ENCODE results near the gene MGA.
"Not testable (repeated sequence)": the region's sequence is repeated elsewhere in the genome, so short reads cannot be mapped to it uniquely, and the experiment has no call there.

MGA gene

GRCh38 chr15:41703120-41703519 is 42.9 kb downstream of the MGA start:
- H3K27me3 ChIP-seq (ENCODE audit: control insufficient read depth, insufficient read depth, low read length, poor library complexity, severe bottlenecking), result no peaks in the 10 kb centered on the region
- H3K36me3 ChIP-seq (ENCODE audit: control insufficient read depth, insufficient read depth, low read length), result peaks cover 6% of the 10 kb centered on the region

GRCh38 chr15:41713047-41713446 is 52.8 kb downstream of the MGA start:
- H3K36me3 ChIP-seq (ENCODE audit: control insufficient read depth, insufficient read depth, low read length), result peaks cover 23% of the 10 kb centered on the region
- WGBS, 2 experiments, result 91 to 97% methylated on average over 6 of the region's 6 CpGs
- H3K4me1 ChIP-seq (ENCODE audit: control insufficient read depth, insufficient read depth, low read length), result no peaks in the 10 kb centered on the region
- H3K27me3 ChIP-seq (ENCODE audit: control insufficient read depth, insufficient read depth, low read length, poor library complexity, severe bottlenecking), result no peaks in the 10 kb centered on the region
- no peaks in the 10 kb centered on the region for H3K9me3 ChIP-seq (ENCODE audit: control insufficient read depth, low read length)
- no peak overlapping the region for H3K27ac ChIP-seq (ENCODE audit: insufficient read depth, low read depth, low read length, poor library complexity, severe bottlenecking)
- no peak overlapping the region for H3K4me3 ChIP-seq (ENCODE audit: insufficient read depth, low read depth, low read length)

More at GRCh38 chr15:41703120-41703519, 42.9 kb downstream of the MGA start:
- Histone ChIP-seq H3K4me3 (ENCODE audit: insufficient read depth, low read depth, low read length) (no peak overlapping the region), H3K27ac (ENCODE audit: insufficient read depth, low read depth, low read length, poor library complexity, severe bottlenecking) (no peak overlapping the region), H3K4me1 (ENCODE audit: control insufficient read depth, insufficient read depth, low read length) (no peaks in the 10 kb centered on the region), H3K9me3 (ENCODE audit: control insufficient read depth, low read length) (no peaks in the 10 kb centered on the region)

GRCh38 chr15:41714291-41714690 is 54.1 kb downstream of the MGA start:
- H3K36me3 ChIP-seq (ENCODE audit: control insufficient read depth, insufficient read depth, low read length), result peaks cover 19% of the 10 kb centered on the region
- WGBS, 2 experiments, result 95 to 97% methylated on average over 3 of the region's 3 CpGs
- H3K27ac ChIP-seq (ENCODE audit: insufficient read depth, low read depth, low read length, poor library complexity, severe bottlenecking), result no peak overlapping the region
- no peaks in the 10 kb centered on the region for H3K27me3 ChIP-seq (ENCODE audit: control insufficient read depth, insufficient read depth, low read length, poor library complexity, severe bottlenecking)
- H3K9me3 ChIP-seq (ENCODE audit: control insufficient read depth, low read length), result no peaks in the 10 kb centered on the region
- no peaks in the 10 kb centered on the region for H3K4me1 ChIP-seq (ENCODE audit: control insufficient read depth, insufficient read depth, low read length)
- H3K4me3 ChIP-seq (ENCODE audit: insufficient read depth, low read depth, low read length), result no peak overlapping the region

- peaks cover 3% of the 10 kb centered on the region for H3K36me3 ChIP-seq (ENCODE audit: control insufficient read depth, insufficient read depth, low read length)
- no peaks in the 10 kb centered on the region for H3K9me3 ChIP-seq (ENCODE audit: control insufficient read depth, low read length)
Observed at GRCh38 chr15:41716864-41717263, 56.7 kb downstream of the MGA start.

GRCh38 chr15:41727143-41727542 is 66.9 kb downstream of the MGA start:
- no peaks in the 10 kb centered on the region for H3K9me3 ChIP-seq (ENCODE audit: control insufficient read depth, low read length)
- H3K4me3 ChIP-seq (ENCODE audit: insufficient read depth, low read depth, low read length), result no peak overlapping the region
- no peak overlapping the region for H3K27ac ChIP-seq (ENCODE audit: insufficient read depth, low read depth, low read length, poor library complexity, severe bottlenecking)
- H3K4me1 ChIP-seq (ENCODE audit: control insufficient read depth, insufficient read depth, low read length), result no peaks in the 10 kb centered on the region
- H3K36me3 ChIP-seq (ENCODE audit: control insufficient read depth, insufficient read depth, low read length), result peaks cover 3% of the 10 kb centered on the region
- no peaks in the 10 kb centered on the region for H3K27me3 ChIP-seq (ENCODE audit: control insufficient read depth, insufficient read depth, low read length, poor library complexity, severe bottlenecking)
- 93% methylated on average over 2 to 3 of the region's 3 CpGs for WGBS, 2 experiments

More at GRCh38 chr15:41716864-41717263, 56.7 kb downstream of the MGA start:
- Histone ChIP-seq H3K4me1 (ENCODE audit: control insufficient read depth, insufficient read depth, low read length) (no peaks in the 10 kb centered on the region), H3K4me3 (ENCODE audit: insufficient read depth, low read depth, low read length) (no peak overlapping the region), H3K27me3 (ENCODE audit: control insufficient read depth, insufficient read depth, low read length, poor library complexity, severe bottlenecking) (no peaks in the 10 kb centered on the region), H3K27ac (ENCODE audit: insufficient read depth, low read depth, low read length, poor library complexity, severe bottlenecking) (no peak overlapping the region)

GRCh38 chr15:41728061-41728460 is 67.9 kb downstream of the MGA start:
- WGBS, 2 experiments, result 92 to 94% methylated on average over 11 of the region's 11 CpGs
- not testable (repeated sequence) for H3K27ac ChIP-seq (ENCODE audit: insufficient read depth, low read depth, low read length, poor library complexity, severe bottlenecking); H3K9me3 ChIP-seq (ENCODE audit: control insufficient read depth, low read length); H3K36me3 ChIP-seq (ENCODE audit: control insufficient read depth, insufficient read depth, low read length); H3K4me3 ChIP-seq (ENCODE audit: insufficient read depth, low read depth, low read length); H3K27me3 ChIP-seq (ENCODE audit: control insufficient read depth, insufficient read depth, low read length, poor library complexity, severe bottlenecking); H3K4me1 ChIP-seq (ENCODE audit: control insufficient read depth, insufficient read depth, low read length)

- WGBS, 2 experiments, result 94 to 95% methylated on average over 3 to 4 of the region's 4 CpGs
- H3K4me1 ChIP-seq (ENCODE audit: control insufficient read depth, insufficient read depth, low read length), result no peaks in the 10 kb centered on the region
- peaks cover 18% of the 10 kb centered on the region for H3K36me3 ChIP-seq (ENCODE audit: control insufficient read depth, insufficient read depth, low read length)
- no peak overlapping the region for H3K27ac ChIP-seq (ENCODE audit: insufficient read depth, low read depth, low read length, poor library complexity, severe bottlenecking)
- no peaks in the 10 kb centered on the region for H3K9me3 ChIP-seq (ENCODE audit: control insufficient read depth, low read length)
- H3K27me3 ChIP-seq (ENCODE audit: control insufficient read depth, insufficient read depth, low read length, poor library complexity, severe bottlenecking), result no peaks in the 10 kb centered on the region
- H3K4me3 ChIP-seq (ENCODE audit: insufficient read depth, low read depth, low read length), result no peak overlapping the region
Observed at GRCh38 chr15:41730543-41730942, 70.3 kb downstream of the MGA start.

GRCh38 chr15:41732483-41732882 is 72.3 kb downstream of the MGA start:
- Histone ChIP-seq H3K9me3 (ENCODE audit: control insufficient read depth, low read length) (no peaks in the 10 kb centered on the region), H3K4me3 (ENCODE audit: insufficient read depth, low read depth, low read length) (no peak overlapping the region), H3K27ac (ENCODE audit: insufficient read depth, low read depth, low read length, poor library complexity, severe bottlenecking) (no peak overlapping the region), H3K36me3 (ENCODE audit: control insufficient read depth, insufficient read depth, low read length) (peaks cover 32% of the 10 kb centered on the region), H3K27me3 (ENCODE audit: control insufficient read depth, insufficient read depth, low read length, poor library complexity, severe bottlenecking) (no peaks in the 10 kb centered on the region), H3K4me1 (ENCODE audit: control insufficient read depth, insufficient read depth, low read length) (no peaks in the 10 kb centered on the region)
- WGBS, 2 experiments, result 95 to 98% methylated on average over 1 of the region's 1 CpG

- Histone ChIP-seq H3K36me3 (ENCODE audit: control insufficient read depth, insufficient read depth, low read length) (peaks cover 32% of the 10 kb centered on the region), H3K4me3 (ENCODE audit: insufficient read depth, low read depth, low read length) (no peak overlapping the region), H3K27ac (ENCODE audit: insufficient read depth, low read depth, low read length, poor library complexity, severe bottlenecking) (no peak overlapping the region), H3K27me3 (ENCODE audit: control insufficient read depth, insufficient read depth, low read length, poor library complexity, severe bottlenecking) (no peaks in the 10 kb centered on the region), H3K9me3 (ENCODE audit: control insufficient read depth, low read length) (no peaks in the 10 kb centered on the region), H3K4me1 (ENCODE audit: control insufficient read depth, insufficient read depth, low read length) (no peaks in the 10 kb centered on the region)
- WGBS, 2 experiments, result 93 to 94% methylated on average over 4 of the region's 4 CpGs
Observed at GRCh38 chr15:41734079-41734478, 73.9 kb downstream of the MGA start.

- no peaks in the 10 kb centered on the region for H3K4me1 ChIP-seq (ENCODE audit: control insufficient read depth, insufficient read depth, low read length)
- no peak overlapping the region for H3K27ac ChIP-seq (ENCODE audit: insufficient read depth, low read depth, low read length, poor library complexity, severe bottlenecking)
- H3K27me3 ChIP-seq (ENCODE audit: control insufficient read depth, insufficient read depth, low read length, poor library complexity, severe bottlenecking), result no peaks in the 10 kb centered on the region
- no peaks in the 10 kb centered on the region for H3K9me3 ChIP-seq (ENCODE audit: control insufficient read depth, low read length)
- WGBS, 2 experiments, result 88 to 98% methylated on average over 4 of the region's 4 CpGs
- H3K4me3 ChIP-seq (ENCODE audit: insufficient read depth, low read depth, low read length), result no peak overlapping the region
- peaks cover 34% of the 10 kb centered on the region for H3K36me3 ChIP-seq (ENCODE audit: control insufficient read depth, insufficient read depth, low read length)
Observed at GRCh38 chr15:41735046-41735445, 74.8 kb downstream of the MGA start.

- not testable (repeated sequence) for H3K9me3 ChIP-seq (ENCODE audit: control insufficient read depth, low read length); H3K4me1 ChIP-seq (ENCODE audit: control insufficient read depth, insufficient read depth, low read length); H3K4me3 ChIP-seq (ENCODE audit: insufficient read depth, low read depth, low read length); H3K27me3 ChIP-seq (ENCODE audit: control insufficient read depth, insufficient read depth, low read length, poor library complexity, severe bottlenecking); H3K27ac ChIP-seq (ENCODE audit: insufficient read depth, low read depth, low read length, poor library complexity, severe bottlenecking)
- H3K36me3 ChIP-seq (ENCODE audit: control insufficient read depth, insufficient read depth, low read length), result peaks cover 34% of the 10 kb centered on the region
- 91 to 97% methylated on average over 10 of the region's 10 CpGs for WGBS, 2 experiments
Observed at GRCh38 chr15:41735492-41735891, 75.3 kb downstream of the MGA start.
